Measurements from ENCODE around the gene KLF5. TPM values are rescaled to one million over a fixed set of nuclear protein-coding genes. Genes with fewer than 3 reads are reported as not detected.

Gene KLF5
- total and polyA plus RNA-seq, 10 of the 15 experiments (the other 5 are each of a cell fraction or from before 2014, with no cell fraction given) = 0.43 to 5.2 (median 1.0) TPM

DNA sequence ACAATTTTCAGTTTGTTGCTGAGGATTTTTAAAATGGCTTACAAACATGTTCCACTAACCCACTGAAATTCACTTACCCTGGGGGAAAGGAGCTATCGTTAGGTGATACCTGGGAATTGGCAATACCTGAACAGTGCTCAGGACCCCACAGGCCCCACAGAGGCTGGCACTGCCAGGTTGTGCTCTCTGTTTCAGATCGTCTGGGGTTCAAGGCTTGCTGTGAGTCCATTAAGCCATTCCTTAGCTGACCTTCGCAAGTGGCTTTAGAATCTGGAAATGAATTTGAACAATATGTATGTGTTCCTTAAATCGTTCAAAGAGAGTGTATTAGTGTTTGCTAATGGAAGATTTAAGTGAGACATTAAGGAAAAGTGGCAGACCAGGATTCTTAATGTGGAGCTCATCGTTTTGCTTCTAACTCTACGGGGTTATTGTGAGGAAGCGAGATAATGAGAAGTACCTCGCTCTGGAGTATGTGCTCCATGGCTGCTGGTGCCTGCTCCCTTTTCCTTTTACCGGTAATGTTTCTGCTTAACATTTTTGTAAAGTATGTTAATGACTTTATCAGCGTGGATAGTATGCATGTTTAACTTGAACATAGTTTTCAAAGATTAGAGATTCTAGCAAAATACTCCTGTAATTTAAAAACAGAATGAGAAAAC is 13.6 kb downstream of the KLF5 start:
- in situ Hi-C loops (cut with MboI) = no loop called here
- Histone ChIP-seq H3K4me1 (ENCODE audit: control insufficient read depth, insufficient read depth, low read length) (peaks cover 3% of the 10 kb centered on the region; the same call in 1 of the 2 replicates), H3K4me2 (ENCODE audit: control insufficient read depth, insufficient read depth) (no peak overlapping the region)

More for the DNA sequence above, 13.6 kb downstream of the KLF5 start:
- Histone ChIP-seq H4K20me1 (ENCODE audit: control insufficient read depth, insufficient read depth) (no peaks in the 10 kb centered on the region), H3K27me3 (replicated peaks in 1 of 2; ENCODE audit: control insufficient read depth in 2 of 2, insufficient read depth in 2 of 2, low read length in 1 of 2) (no peaks in the 10 kb centered on the region), H3K9me3 (replicated peaks; ENCODE audit: control insufficient read depth, insufficient read depth, low read length) (no peaks in the 10 kb centered on the region), H3K36me3 (ENCODE audit: control insufficient read depth in 2 of 2, insufficient read depth in 2 of 2, low read length in 1 of 2) (no peaks in the 10 kb centered on the region), H3K27ac (ENCODE audit: control insufficient read depth, insufficient read depth) (no peak overlapping the region), H3K4me3 (no peak overlapping the region), H2AFZ (ENCODE audit: control insufficient read depth, low read depth, low read length) (no peak overlapping the region), H3K9ac (ENCODE audit: control insufficient read depth, insufficient read depth, low read length) (no peak overlapping the region), H3K79me2 (ENCODE audit: control insufficient read depth, insufficient read depth, low read length) (no peaks in the 10 kb centered on the region)
- ChIA-PET POLR2A (no interaction called here), CTCF (interaction anchor here (0.9 to 1.9 kb wide), 3 partner anchors 12 to 635 kb away, joined by 4 to 6 read pairs (median 4); no protein-coding TSS in a partner anchor), RAD21 (ENCODE audit: unreplicated experiment) (interaction anchor here (1.6 kb wide), 1 partner anchor 12 kb away, joined by 3 read pairs; no protein-coding TSS in a partner anchor), SMC1A (ENCODE audit: uncharacterized antibody, unreplicated experiment) (interaction anchor here (0.7 to 1.9 kb wide), 2 partner anchors 9 to 493 kb away, joined by 4 to 6 read pairs; no protein-coding TSS in a partner anchor)
- intact Hi-C loops (cut with micrococcal nuclease; ENCODE audit: unreplicated experiment) = no loop called here
- DNase-seq (ENCODE audit: low read depth, low spot score) (no peak), ATAC-seq (no peak), FAIRE-seq (no peak)
- no TSS peak for BruUV-seq (replicated peaks)
- TF ChIP-seq EZH2 (IDR thresholded peaks at IDR 0.05; ENCODE audit: borderline replicate concordance, control insufficient read depth, low read depth, low read length) = no peak
- TF ChIP-seq HCFC1 (IDR thresholded peaks at IDR 0.05; ENCODE audit: low read length) = no peak
- TF ChIP-seq BMI1 (IDR thresholded peaks at IDR 0.05; ENCODE audit: borderline replicate concordance) = no peak
- TF ChIP-seq RB1 (IDR thresholded peaks at IDR 0.05; ENCODE audit: borderline replicate concordance) = no peak
- no peak for TF ChIP-seq ESRRA (IDR thresholded peaks at IDR 0.05; ENCODE audit: low read length)
- TF ChIP-seq MTA2 (IDR thresholded peaks at IDR 0.05; ENCODE audit: low read depth) = no peak
- no peak for TF ChIP-seq SIN3A (IDR thresholded peaks at IDR 0.05; ENCODE audit: low read depth, low read length)
- TF ChIP-seq, protein P1, sequence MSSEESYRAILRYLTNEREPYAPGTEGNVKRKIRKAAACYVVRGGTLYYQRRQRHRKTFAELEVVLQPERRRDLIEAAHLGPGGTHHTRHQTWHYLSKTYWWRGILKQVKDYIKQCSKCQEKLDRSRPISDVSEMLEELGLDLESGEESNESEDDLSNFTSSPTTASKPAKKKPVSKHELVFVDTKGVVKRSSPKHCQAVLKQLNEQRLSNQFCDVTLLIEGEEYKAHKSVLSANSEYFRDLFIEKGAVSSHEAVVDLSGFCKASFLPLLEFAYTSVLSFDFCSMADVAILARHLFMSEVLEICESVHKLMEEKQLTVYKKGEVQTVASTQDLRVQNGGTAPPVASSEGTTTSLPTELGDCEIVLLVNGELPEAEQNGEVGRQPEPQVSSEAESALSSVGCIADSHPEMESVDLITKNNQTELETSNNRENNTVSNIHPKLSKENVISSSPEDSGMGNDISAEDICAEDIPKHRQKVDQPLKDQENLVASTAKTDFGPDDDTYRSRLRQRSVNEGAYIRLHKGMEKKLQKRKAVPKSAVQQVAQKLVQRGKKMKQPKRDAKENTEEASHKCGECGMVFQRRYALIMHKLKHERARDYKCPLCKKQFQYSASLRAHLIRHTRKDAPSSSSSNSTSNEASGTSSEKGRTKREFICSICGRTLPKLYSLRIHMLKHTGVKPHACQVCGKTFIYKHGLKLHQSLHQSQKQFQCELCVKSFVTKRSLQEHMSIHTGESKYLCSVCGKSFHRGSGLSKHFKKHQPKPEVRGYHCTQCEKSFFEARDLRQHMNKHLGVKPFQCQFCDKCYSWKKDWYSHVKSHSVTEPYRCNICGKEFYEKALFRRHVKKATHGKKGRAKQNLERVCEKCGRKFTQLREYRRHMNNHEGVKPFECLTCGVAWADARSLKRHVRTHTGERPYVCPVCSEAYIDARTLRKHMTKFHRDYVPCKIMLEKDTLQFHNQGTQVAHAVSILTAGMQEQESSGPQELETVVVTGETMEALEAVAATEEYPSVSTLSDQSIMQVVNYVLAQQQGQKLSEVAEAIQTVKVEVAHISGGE (CRISPR knock-in tag; IDR thresholded peaks at IDR 0.05) = no peak
- TF ChIP-seq ZSCAN29 (IDR thresholded peaks at IDR 0.05) = no peak
- TF ChIP-seq, protein P2, sequence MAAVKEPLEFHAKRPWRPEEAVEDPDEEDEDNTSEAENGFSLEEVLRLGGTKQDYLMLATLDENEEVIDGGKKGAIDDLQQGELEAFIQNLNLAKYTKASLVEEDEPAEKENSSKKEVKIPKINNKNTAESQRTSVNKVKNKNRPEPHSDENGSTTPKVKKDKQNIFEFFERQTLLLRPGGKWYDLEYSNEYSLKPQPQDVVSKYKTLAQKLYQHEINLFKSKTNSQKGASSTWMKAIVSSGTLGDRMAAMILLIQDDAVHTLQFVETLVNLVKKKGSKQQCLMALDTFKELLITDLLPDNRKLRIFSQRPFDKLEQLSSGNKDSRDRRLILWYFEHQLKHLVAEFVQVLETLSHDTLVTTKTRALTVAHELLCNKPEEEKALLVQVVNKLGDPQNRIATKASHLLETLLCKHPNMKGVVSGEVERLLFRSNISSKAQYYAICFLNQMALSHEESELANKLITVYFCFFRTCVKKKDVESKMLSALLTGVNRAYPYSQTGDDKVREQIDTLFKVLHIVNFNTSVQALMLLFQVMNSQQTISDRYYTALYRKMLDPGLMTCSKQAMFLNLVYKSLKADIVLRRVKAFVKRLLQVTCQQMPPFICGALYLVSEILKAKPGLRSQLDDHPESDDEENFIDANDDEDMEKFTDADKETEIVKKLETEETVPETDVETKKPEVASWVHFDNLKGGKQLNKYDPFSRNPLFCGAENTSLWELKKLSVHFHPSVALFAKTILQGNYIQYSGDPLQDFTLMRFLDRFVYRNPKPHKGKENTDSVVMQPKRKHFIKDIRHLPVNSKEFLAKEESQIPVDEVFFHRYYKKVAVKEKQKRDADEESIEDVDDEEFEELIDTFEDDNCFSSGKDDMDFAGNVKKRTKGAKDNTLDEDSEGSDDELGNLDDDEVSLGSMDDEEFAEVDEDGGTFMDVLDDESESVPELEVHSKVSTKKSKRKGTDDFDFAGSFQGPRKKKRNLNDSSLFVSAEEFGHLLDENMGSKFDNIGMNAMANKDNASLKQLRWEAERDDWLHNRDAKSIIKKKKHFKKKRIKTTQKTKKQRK (IDR thresholded peaks at IDR 0.05; ENCODE audit: low read depth, low read length) = no peak
- no peak for TF ChIP-seq FOS (IDR thresholded peaks at IDR 0.05; ENCODE audit: borderline replicate concordance, extremely low read depth, insufficient read length)
- no peak for TF ChIP-seq ZNF274 (IDR thresholded peaks at IDR 0.05; ENCODE audit: insufficient read depth, insufficient read length)
- WGBS (ENCODE audit: insufficient coverage, insufficient replicate concordance, low lambda C conversion rate, missing lambda C conversion rate) = 78% methylated on average over 10 of the region's 10 CpGs

Data from GM12878 (cell line).